GM12874 (cell line): ENCODE results near the gene SLC26A2.

ENCODE experiments used
- CTCF ChIP-seq: IDR thresholded peaks from 2 replicates; pipeline ENCODE4 v1.5.1; 2011; ENCODE audit warnings: low read depth, mild to moderate bottlenecking, control low read depth, low read length, moderate library complexity; ENCODE audit not compliant: insufficient read depth

The SLC26A2 gene

GRCh38 chr5:149917073-149917676 lies 43.4 kb upstream of the SLC26A2 start:
- TF ChIP-seq CTCF = no peak

- no peak for TF ChIP-seq CTCF
Observed at GRCh38 chr5:149921597-149921996, 39.0 kb upstream of the SLC26A2 start.

- TF ChIP-seq CTCF = no peak
Observed at GRCh38 chr5:149922950-149923349, 37.6 kb upstream of the SLC26A2 start.

GRCh38 chr5:149924486-149924885 lies 36.1 kb upstream of the SLC26A2 start:
- TF ChIP-seq CTCF = no peak

- no peak for TF ChIP-seq CTCF
Observed at GRCh38 chr5:149930043-149930748, 30.4 kb upstream of the SLC26A2 start.

GRCh38 chr5:149930749-149931574 lies 29.6 kb upstream of the SLC26A2 start:
- no peak for TF ChIP-seq CTCF

- no peak for TF ChIP-seq CTCF
Observed at GRCh38 chr5:149931992-149932436, 28.5 kb upstream of the SLC26A2 start.
